Measurements from ENCODE around the gene HEXD.
A peak's percentile ranks its signal among the peaks of the same experiment; 100 is the strongest.

The HEXD gene

DNA sequence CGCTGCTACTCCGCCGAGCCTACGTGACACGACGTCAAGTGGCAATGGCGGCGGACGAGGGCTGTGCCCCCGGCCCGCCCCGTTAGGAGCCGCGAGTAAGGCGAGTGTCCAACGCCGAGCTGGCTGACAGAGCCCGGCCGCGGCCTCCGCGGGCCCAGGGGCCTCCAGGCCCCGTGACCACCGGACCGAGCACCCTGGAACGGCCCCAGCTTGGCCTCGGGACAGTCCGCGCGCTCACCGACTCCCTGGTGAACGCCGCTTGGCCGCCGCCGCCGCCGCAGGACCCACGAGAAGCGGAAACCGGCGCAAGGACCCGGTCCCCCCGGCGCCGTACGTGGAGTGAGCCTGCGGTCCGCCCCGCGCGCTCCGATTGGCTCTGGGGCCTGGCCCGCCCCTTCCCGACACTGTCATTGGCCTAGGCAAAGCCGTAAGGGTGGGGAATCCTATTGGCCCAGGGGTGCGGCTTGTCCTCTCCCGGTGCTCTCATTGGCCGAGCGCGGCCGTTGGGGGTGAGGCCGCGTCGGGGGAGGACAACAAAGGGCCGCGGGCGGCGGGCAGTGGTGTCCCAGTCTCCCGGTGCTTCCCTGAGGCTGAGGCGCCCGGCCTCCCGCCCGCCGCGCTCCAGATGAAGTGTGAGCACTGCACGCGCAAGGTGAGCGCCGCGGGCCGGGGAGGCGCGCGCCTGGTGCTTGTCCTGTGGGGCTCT, 40.2 kb downstream of the HEXD start, which contains the start of gene NARF (continued):
- TF ChIP-seq ZNF221 (tag by site-specific recombination; IDR thresholded peaks at IDR 0.05; ENCODE audit: borderline replicate concordance) = no peak
- no peak for TF ChIP-seq ZNF426 (tag by site-specific recombination; IDR thresholded peaks at IDR 0.05)
- TF ChIP-seq ZNF747 (tag by site-specific recombination; IDR thresholded peaks at IDR 0.05) = no peak
- no peak for TF ChIP-seq BCL11A (tag by site-specific recombination; IDR thresholded peaks at IDR 0.05; ENCODE audit: low read depth)
- no peak for TF ChIP-seq ZNF138 (tag by site-specific recombination; IDR thresholded peaks at IDR 0.05; ENCODE audit: borderline replicate concordance)
- TF ChIP-seq ZNF585B (tag by site-specific recombination; IDR thresholded peaks at IDR 0.05) = no peak
- TF ChIP-seq ZNF248 (tag by site-specific recombination; IDR thresholded peaks at IDR 0.05) = no peak
- no peak for TF ChIP-seq ZNF624 (tag by site-specific recombination; IDR thresholded peaks at IDR 0.05)
- no peak for TF ChIP-seq HOXD13 (CRISPR knock-in tag; IDR thresholded peaks at IDR 0.05; ENCODE audit: borderline replicate concordance)
- TF ChIP-seq, protein P1, sequence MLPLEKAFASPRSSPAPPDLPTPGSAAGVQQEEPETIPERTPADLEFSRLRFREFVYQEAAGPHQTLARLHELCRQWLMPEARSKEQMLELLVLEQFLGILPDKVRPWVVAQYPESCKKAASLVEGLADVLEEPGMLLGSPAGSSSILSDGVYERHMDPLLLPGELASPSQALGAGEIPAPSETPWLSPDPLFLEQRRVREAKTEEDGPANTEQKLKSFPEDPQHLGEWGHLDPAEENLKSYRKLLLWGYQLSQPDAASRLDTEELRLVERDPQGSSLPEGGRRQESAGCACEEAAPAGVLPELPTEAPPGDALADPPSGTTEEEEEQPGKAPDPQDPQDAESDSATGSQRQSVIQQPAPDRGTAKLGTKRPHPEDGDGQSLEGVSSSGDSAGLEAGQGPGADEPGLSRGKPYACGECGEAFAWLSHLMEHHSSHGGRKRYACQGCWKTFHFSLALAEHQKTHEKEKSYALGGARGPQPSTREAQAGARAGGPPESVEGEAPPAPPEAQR (tag by site-specific recombination; IDR thresholded peaks at IDR 0.05) = no peak
- no peak for TF ChIP-seq ZNF664 (tag by site-specific recombination; IDR thresholded peaks at IDR 0.05)
- peak; percentile 56 for TF ChIP-seq ZNF341 (tag by site-specific recombination; IDR thresholded peaks at IDR 0.05; ENCODE audit: low read depth)
- TF ChIP-seq ZNF416 (tag by site-specific recombination; IDR thresholded peaks at IDR 0.05) = no peak
- no peak for TF ChIP-seq ZNF785 (tag by site-specific recombination; IDR thresholded peaks at IDR 0.05)
- TF ChIP-seq ZNF23 (tag by site-specific recombination; IDR thresholded peaks at IDR 0.05; ENCODE audit: borderline replicate concordance) = no peak
- TF ChIP-seq ZNF639 (tag by site-specific recombination; IDR thresholded peaks at IDR 0.05) = no peak
- no peak for TF ChIP-seq ZBTB1 (tag by site-specific recombination; IDR thresholded peaks at IDR 0.05)
- TF ChIP-seq, protein P2, sequence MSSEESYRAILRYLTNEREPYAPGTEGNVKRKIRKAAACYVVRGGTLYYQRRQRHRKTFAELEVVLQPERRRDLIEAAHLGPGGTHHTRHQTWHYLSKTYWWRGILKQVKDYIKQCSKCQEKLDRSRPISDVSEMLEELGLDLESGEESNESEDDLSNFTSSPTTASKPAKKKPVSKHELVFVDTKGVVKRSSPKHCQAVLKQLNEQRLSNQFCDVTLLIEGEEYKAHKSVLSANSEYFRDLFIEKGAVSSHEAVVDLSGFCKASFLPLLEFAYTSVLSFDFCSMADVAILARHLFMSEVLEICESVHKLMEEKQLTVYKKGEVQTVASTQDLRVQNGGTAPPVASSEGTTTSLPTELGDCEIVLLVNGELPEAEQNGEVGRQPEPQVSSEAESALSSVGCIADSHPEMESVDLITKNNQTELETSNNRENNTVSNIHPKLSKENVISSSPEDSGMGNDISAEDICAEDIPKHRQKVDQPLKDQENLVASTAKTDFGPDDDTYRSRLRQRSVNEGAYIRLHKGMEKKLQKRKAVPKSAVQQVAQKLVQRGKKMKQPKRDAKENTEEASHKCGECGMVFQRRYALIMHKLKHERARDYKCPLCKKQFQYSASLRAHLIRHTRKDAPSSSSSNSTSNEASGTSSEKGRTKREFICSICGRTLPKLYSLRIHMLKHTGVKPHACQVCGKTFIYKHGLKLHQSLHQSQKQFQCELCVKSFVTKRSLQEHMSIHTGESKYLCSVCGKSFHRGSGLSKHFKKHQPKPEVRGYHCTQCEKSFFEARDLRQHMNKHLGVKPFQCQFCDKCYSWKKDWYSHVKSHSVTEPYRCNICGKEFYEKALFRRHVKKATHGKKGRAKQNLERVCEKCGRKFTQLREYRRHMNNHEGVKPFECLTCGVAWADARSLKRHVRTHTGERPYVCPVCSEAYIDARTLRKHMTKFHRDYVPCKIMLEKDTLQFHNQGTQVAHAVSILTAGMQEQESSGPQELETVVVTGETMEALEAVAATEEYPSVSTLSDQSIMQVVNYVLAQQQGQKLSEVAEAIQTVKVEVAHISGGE (tag by site-specific recombination; conservative IDR thresholded peaks at IDR 0.05; ENCODE audit: low read depth) = peak; percentile 86
- TF ChIP-seq ZSCAN23 (tag by site-specific recombination; IDR thresholded peaks at IDR 0.05) = no peak
- no peak for TF ChIP-seq ZNF266 (tag by site-specific recombination; IDR thresholded peaks at IDR 0.05; ENCODE audit: low read depth)
- no peak for TF ChIP-seq ZNF404 (tag by site-specific recombination; IDR thresholded peaks at IDR 0.05)
- no peak for TF ChIP-seq RBAK (tag by site-specific recombination; IDR thresholded peaks at IDR 0.05)
- no peak for TF ChIP-seq MEIS1 (CRISPR knock-in tag; IDR thresholded peaks at IDR 0.05; ENCODE audit: borderline replicate concordance)
- 0 out of 2 replicates have a peak, but pooled peaks have one; percentile 37 for TF ChIP-seq ZNF146 (tag by site-specific recombination; IDR thresholded peaks at IDR 0.05)
- TF ChIP-seq ZNF658 (tag by site-specific recombination; IDR thresholded peaks at IDR 0.05) = no peak
- no peak for TF ChIP-seq ZNF449 (tag by site-specific recombination; IDR thresholded peaks at IDR 0.05)
- no peak for TF ChIP-seq REPIN1 (tag by site-specific recombination; IDR thresholded peaks at IDR 0.05; ENCODE audit: low read depth)
- TF ChIP-seq ATF2 (tag by site-specific recombination; IDR thresholded peaks at IDR 0.05; ENCODE audit: low read depth) = no peak
- 0 out of 2 replicates have a peak, but pooled peaks have one; percentile 13 for TF ChIP-seq ZSCAN4 (tag by site-specific recombination; IDR thresholded peaks at IDR 0.05)
